SU-DHL-6 (cell line): ENCODE measurements around the gene HSPA12B.

Experiments used
- H2AFZ ChIP-seq: fragments of 200-600 bp; sonication (generic); 2 replicates; pipeline ENCODE4 v1.6.1; 2014; ENCODE audit warnings: low read depth, mild to moderate bottlenecking, moderate library complexity, mixed read lengths, antibody characterized with exemption, low read length; ENCODE audit not compliant: severe bottlenecking
- H3F3A ChIP-seq: fragments of 200-600 bp; shearing (Covaris generic); 2 replicates; pipeline ENCODE4 v1.6.0; 2016; ENCODE audit warnings: antibody characterized with exemption, mild to moderate bottlenecking; ENCODE audit not compliant: insufficient read depth
- H3K27ac ChIP-seq: fragments of 200-600 bp; sonication (generic); 2 replicates; pipeline ENCODE4 v1.5.1; 2016; ENCODE audit warnings: low read depth, mild to moderate bottlenecking, low read length, moderate library complexity, mixed read lengths
- H3K27me3 ChIP-seq: fragments of 200-600 bp; sonication (generic), shearing (Covaris generic); 2 replicates; pipeline ENCODE4 v1.6.0; 2014; ENCODE audit warnings: mild to moderate bottlenecking, low read length
- H3K36me3 ChIP-seq: fragments of 200-600 bp; sonication (generic); 2 replicates; pipeline ENCODE4 v1.6.1; 2014; ENCODE audit warnings: mild to moderate bottlenecking, low read length, mixed read lengths
- H3K4me2 ChIP-seq: fragments of 300-600, 200-600 bp; shearing (Covaris generic), sonication (generic); 2 replicates; pipeline ENCODE4 v1.6.0; 2014; ENCODE audit warnings: low read length, low read depth, mild to moderate bottlenecking; ENCODE audit not compliant: poor library complexity, severe bottlenecking
- H3K4me3 ChIP-seq: fragments of 200-600 bp; sonication (generic); 2 replicates; pipeline ENCODE4 v1.5.1; 2014; ENCODE audit warnings: antibody characterized with exemption, low read length, mild to moderate bottlenecking, mixed read lengths; ENCODE audit not compliant: insufficient read depth, poor library complexity, severe bottlenecking
- H3K79me2 ChIP-seq: fragments of 200-600 bp; sonication (generic); 2 replicates; pipeline ENCODE4 v1.6.1; 2014; ENCODE audit warnings: mild to moderate bottlenecking, low read length, moderate library complexity; ENCODE audit not compliant: insufficient read depth
- H3K9ac ChIP-seq: fragments of 200-600 bp; sonication (generic); 2 replicates; pipeline ENCODE4 v1.7.0; 2014; ENCODE audit warnings: mild to moderate bottlenecking, low read length
- H3K9me2 ChIP-seq: fragments of 200-600 bp; sonication (generic); replicated peaks from 2 replicates; pipeline ENCODE4 v1.6.1; 2014; ENCODE audit warnings: low read length; ENCODE audit not compliant: insufficient read depth
- H3K9me3 ChIP-seq: fragments of 200-600 bp; sonication (generic); 2 replicates; pipeline ENCODE4 v1.6.1; 2014; ENCODE audit warnings: low read length, mixed read lengths; ENCODE audit not compliant: insufficient read depth
- H4K20me1 ChIP-seq: fragments of 200-600 bp; sonication (generic); 2 replicates; pipeline ENCODE4 v1.6.1; 2014; ENCODE audit warnings: low read depth, mild to moderate bottlenecking, antibody characterized with exemption, low read length, moderate library complexity, mixed read lengths
- CTCF ChIP-seq: fragments of 200-600 bp; sonication (generic); IDR thresholded peaks from one replicate; pipeline ENCODE4 v1.5.1; 2017; ENCODE audit warnings: antibody characterized with exemption, mild to moderate bottlenecking, low read length, moderate library complexity; ENCODE audit not compliant: insufficient read depth, poor library complexity, severe bottlenecking
- EZH2phosphoT487 ChIP-seq: fragments of 200-600 bp; sonication (generic), shearing (Covaris generic); conservative IDR thresholded peaks from 2 replicates; pipeline ENCODE4 v1.6.1; 2018; ENCODE audit warnings: mild to moderate bottlenecking, antibody characterized with exemption, low read length, moderate library complexity, mixed read lengths

Gene HSPA12B

GRCh38 chr20:3686867-3687321 lies 45.6 kb upstream of the HSPA12B start:
- TF ChIP-seq EZH2phosphoT487 (no peak), CTCF (no peak)
- no peaks in the 10 kb centered on the region for H3K27me3 ChIP-seq

GRCh38 chr20:3687655-3688054 lies 44.8 kb upstream of the HSPA12B start:
- no peak for TF ChIP-seq EZH2phosphoT487
- TF ChIP-seq CTCF: no peak
- no peak overlapping the region for H3K27ac ChIP-seq
- H2AFZ ChIP-seq: no peak overlapping the region
- H3K9ac ChIP-seq: no peak overlapping the region
- H3K4me3 ChIP-seq: no peak overlapping the region
- H4K20me1 ChIP-seq: no peaks in the 10 kb centered on the region
- H3K36me3 ChIP-seq: no peaks in the 10 kb centered on the region
- H3K79me2 ChIP-seq: no peaks in the 10 kb centered on the region
- no peak overlapping the region for H3K4me2 ChIP-seq
- H3K9me2 ChIP-seq: no peaks in the 10 kb centered on the region
- no peaks in the 10 kb centered on the region for H3K9me3 ChIP-seq
- no peaks in the 10 kb centered on the region for H3F3A ChIP-seq
- no peaks in the 10 kb centered on the region for H3K27me3 ChIP-seq

More at GRCh38 chr20:3686867-3687321, 45.6 kb upstream of the HSPA12B start:
- Histone ChIP-seq H3K36me3 (no peaks in the 10 kb centered on the region), H3F3A (no peaks in the 10 kb centered on the region), H3K9me2 (no peaks in the 10 kb centered on the region), H3K9ac (no peak overlapping the region), H4K20me1 (no peaks in the 10 kb centered on the region), H2AFZ (no peak overlapping the region), H3K4me2 (no peak overlapping the region), H3K4me3 (no peak overlapping the region), H3K9me3 (no peaks in the 10 kb centered on the region), H3K27ac (no peak overlapping the region), H3K79me2 (no peaks in the 10 kb centered on the region)

GRCh38 chr20:3689978-3690377 lies 42.5 kb upstream of the HSPA12B start:
- H3K36me3 ChIP-seq: no peaks in the 10 kb centered on the region
- no peaks in the 10 kb centered on the region for H3K27me3 ChIP-seq
- no peak overlapping the region for H2AFZ ChIP-seq
- H3K79me2 ChIP-seq: no peaks in the 10 kb centered on the region
- H4K20me1 ChIP-seq: no peaks in the 10 kb centered on the region
- H3K9ac ChIP-seq: no peak overlapping the region
- H3K4me2 ChIP-seq: no peak overlapping the region
- no peak overlapping the region for H3K27ac ChIP-seq
- no peak for TF ChIP-seq CTCF
- TF ChIP-seq EZH2phosphoT487: no peak
- H3K9me3 ChIP-seq: no peaks in the 10 kb centered on the region
- no peaks in the 10 kb centered on the region for H3K9me2 ChIP-seq
- H3F3A ChIP-seq: no peaks in the 10 kb centered on the region
- no peak overlapping the region for H3K4me3 ChIP-seq

GRCh38 chr20:3690413-3690812 lies 42.1 kb upstream of the HSPA12B start:
- Histone ChIP-seq H3K4me2 (no peak overlapping the region), H3K4me3 (no peak overlapping the region), H3F3A (no peaks in the 10 kb centered on the region), H3K9me2 (no peaks in the 10 kb centered on the region), H3K9me3 (no peaks in the 10 kb centered on the region), H3K79me2 (no peaks in the 10 kb centered on the region), H3K27ac (no peak overlapping the region), H2AFZ (no peak overlapping the region), H4K20me1 (no peaks in the 10 kb centered on the region), H3K9ac (no peak overlapping the region), H3K36me3 (no peaks in the 10 kb centered on the region), H3K27me3 (no peaks in the 10 kb centered on the region)
- TF ChIP-seq EZH2phosphoT487 (no peak), CTCF (no peak)
